H1 (cell line): Measurements from ENCODE around the gene PRKN.

Source experiments
- CBX5 ChIP-seq: fragments of 300-800, 300-1000 bp; sonication (generic); IDR thresholded peaks from 2 replicates; pipeline ENCODE4 v1.7.1; 2016; ENCODE audit warnings: antibody characterized with exemption, low read length, low read depth
- CTCF ChIP-seq, 3 experiments: IDR thresholded peaks; 1 replicate in 2 of 3; 2 replicates in 1 of 3; pipeline versions ENCODE4 v1.5.1 to v1.6.1; 2011; ENCODE audit warnings: low read length in 3 of 3, mild to moderate bottlenecking in 3 of 3, inconsistent platforms in 2 of 3, low read depth in 1 of 3, moderate library complexity in 1 of 3; ENCODE audit not compliant: insufficient read depth in 1 of 3; ENCODE audit errors: control extremely low read depth in 1 of 3
- EZH2 ChIP-seq: fragments of 200-600 bp; sonication (generic); IDR thresholded peaks from 2 replicates; pipeline ENCODE4 v1.7.1; 2012; ENCODE audit warnings: low read depth, mild to moderate bottlenecking, moderate library complexity, low read length, inconsistent platforms; ENCODE audit not compliant: severe bottlenecking
- GTF2F1 ChIP-seq: IDR thresholded peaks from 2 replicates; pipeline ENCODE4 v1.6.1; 2012; ENCODE audit warnings: low read depth, low read length, improper control_type of control experiment, borderline replicate concordance
- HDAC6 ChIP-seq: IDR thresholded peaks from one replicate; pipeline ENCODE4 v1.7.1; 2012; ENCODE audit warnings: low read depth, mild to moderate bottlenecking, inconsistent platforms, low read length, moderate library complexity
- KDM1A ChIP-seq: fragments of 200-600, 300-600 bp; sonication (generic); IDR thresholded peaks from 2 replicates; pipeline ENCODE4 v1.7.1; 2016; ENCODE audit warnings: mild to moderate bottlenecking, low read length, borderline replicate concordance
- PHF8 ChIP-seq: fragments of 200-600 bp; sonication (generic); conservative IDR thresholded peaks from 2 replicates; pipeline ENCODE4 v1.7.1; 2012; ENCODE audit warnings: low read depth, mild to moderate bottlenecking, inconsistent platforms, low read length, moderate library complexity
- POLR2A ChIP-seq, 2 experiments: IDR thresholded peaks; 1 replicate in 1 of 2; 2 replicates in 1 of 2; pipeline ENCODE4 v1.6.1; 2011; ENCODE audit warnings: low read depth in 2 of 2, low read length in 2 of 2, mild to moderate bottlenecking in 2 of 2; ENCODE audit errors: control extremely low read depth in 1 of 2
- POLR2AphosphoS5 ChIP-seq: IDR thresholded peaks from 2 replicates; pipeline ENCODE4 v1.6.1; 2011; ENCODE audit warnings: low read depth, low read length
- SIN3A ChIP-seq, 2 experiments: IDR thresholded peaks in 1 of 2; conservative IDR thresholded peaks in 1 of 2; 2 replicates each; pipeline ENCODE4 v1.6.1; 2011 to 2012; ENCODE audit warnings: low read length in 2 of 2, improper control_type of control experiment in 1 of 2, low read depth in 1 of 2, mild to moderate bottlenecking in 1 of 2
- TCF12 ChIP-seq: IDR thresholded peaks from 2 replicates; pipeline ENCODE4 v1.6.1; 2011; ENCODE audit warnings: low read depth, mild to moderate bottlenecking, low read length

GRCh38 chr6:161674930-161675682 is 1052.5 kb downstream of the PRKN start:
- TF ChIP-seq POLR2A (IDR thresholded peaks at IDR 0.05; ENCODE audit: control extremely low read depth in 1 of 2, low read depth in 2 of 2, low read length in 2 of 2) (no peak), POLR2AphosphoS5 (no peak), CTCF (IDR thresholded peaks at IDR 0.05; ENCODE audit: control extremely low read depth in 1 of 3, insufficient read depth in 1 of 3, low read depth in 1 of 3, low read length in 3 of 3) (no peak), SIN3A (conservative IDR thresholded peaks at IDR 0.05 in 1 of 2, IDR thresholded peaks at IDR 0.05 in 1 of 2; ENCODE audit: low read depth in 1 of 2, low read length in 2 of 2) (no peak), GTF2F1 (no peak), KDM1A (no peak), EZH2 (no peak), PHF8 (no peak), HDAC6 (no peak), CBX5 (no peak), TCF12 (no peak)
